ENCODE results near the gene SLC4A9.
"Not testable (repeated sequence)": the region's sequence is repeated elsewhere in the genome, so short reads cannot be mapped to it uniquely, and the experiment has no call there.

SLC4A9 gene

DNA sequence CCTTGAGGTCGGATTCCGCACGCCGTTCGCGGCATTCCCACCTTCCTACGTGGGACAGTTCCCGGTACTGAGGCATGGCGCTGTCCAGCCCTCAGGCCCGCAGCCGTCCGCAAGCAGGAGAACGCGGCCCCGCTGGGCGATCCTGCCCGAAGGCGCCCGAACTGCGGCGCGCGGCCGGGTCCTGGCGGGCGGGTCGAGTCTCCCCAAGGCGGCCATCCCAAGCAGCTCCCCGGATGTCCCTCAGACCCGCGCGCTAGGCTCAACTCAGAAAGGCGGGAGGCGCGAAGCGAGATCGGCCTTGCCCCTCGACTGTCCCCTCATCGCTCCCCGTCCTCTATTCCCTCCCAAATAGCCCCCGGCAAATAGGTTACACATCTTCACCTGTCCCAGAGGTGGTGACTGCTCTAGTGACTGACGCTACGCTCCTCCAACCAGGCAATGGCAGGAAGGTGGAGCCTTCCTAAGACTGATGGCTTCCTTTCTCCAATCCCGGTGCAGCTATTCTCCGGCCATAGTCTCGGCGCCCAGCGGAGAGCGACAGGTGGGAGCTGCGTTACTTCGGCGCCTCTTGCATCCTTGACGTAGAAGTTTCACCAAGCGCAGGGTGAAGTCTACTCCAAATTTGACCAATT, 40.9 kb downstream of the SLC4A9 start:
- peak; percentile 71 to 77 for DNase-seq (ENCODE audit: low read depth in 2 of 2)

DNA sequence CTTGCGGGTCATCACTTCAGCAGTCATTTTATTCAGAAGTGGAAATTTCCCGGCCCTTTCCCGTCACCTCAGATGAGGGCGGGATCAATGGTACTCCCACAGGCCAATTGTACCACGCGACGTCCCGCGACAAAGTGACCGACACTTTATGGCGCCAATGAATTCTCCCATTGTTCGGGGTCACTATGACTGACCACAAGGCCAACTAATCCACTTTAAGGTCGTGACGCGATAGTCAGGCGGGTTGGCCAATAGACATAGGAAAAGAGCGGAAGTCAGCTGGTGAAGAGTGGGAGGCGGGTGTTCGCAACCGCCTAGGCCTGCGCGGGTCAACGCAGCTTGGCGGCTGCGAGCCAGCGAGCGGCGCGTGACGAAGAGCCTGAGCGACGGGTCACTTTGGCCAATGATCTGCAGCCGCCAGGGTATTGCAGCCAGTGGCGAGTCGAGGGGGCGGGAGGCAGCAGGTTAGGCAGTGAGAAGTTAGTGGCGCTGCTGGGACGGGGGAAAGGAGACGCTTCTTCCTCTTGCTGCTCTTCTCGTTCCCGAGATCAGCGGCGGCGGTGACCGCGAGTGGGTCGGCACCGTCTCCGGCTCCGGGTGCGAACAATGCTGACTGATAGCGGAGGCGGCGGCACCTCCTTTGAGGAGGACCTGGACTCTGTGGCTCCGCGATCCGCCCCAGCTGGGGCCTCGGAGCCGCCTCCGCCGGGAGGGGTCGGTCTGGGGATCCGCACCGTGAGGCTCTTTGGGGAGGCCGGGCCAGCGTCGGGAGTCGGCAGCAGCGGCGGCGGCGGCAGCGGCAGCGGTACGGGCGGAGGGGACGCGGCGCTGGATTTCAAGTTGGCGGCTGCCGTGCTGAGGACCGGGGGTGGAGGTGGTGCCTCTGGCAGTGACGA, 41.6 kb downstream of the SLC4A9 start, which contains the start of gene ANKHD1:
TSS of gene ANKHD1 (plus strand) at position 472 of the 896 bp plus-strand sequence. CDS start at position 607, 135 bp downstream.
- DNase-seq (ENCODE audit: low read depth in 2 of 2) = peak; percentile 89 to 93

DNA sequence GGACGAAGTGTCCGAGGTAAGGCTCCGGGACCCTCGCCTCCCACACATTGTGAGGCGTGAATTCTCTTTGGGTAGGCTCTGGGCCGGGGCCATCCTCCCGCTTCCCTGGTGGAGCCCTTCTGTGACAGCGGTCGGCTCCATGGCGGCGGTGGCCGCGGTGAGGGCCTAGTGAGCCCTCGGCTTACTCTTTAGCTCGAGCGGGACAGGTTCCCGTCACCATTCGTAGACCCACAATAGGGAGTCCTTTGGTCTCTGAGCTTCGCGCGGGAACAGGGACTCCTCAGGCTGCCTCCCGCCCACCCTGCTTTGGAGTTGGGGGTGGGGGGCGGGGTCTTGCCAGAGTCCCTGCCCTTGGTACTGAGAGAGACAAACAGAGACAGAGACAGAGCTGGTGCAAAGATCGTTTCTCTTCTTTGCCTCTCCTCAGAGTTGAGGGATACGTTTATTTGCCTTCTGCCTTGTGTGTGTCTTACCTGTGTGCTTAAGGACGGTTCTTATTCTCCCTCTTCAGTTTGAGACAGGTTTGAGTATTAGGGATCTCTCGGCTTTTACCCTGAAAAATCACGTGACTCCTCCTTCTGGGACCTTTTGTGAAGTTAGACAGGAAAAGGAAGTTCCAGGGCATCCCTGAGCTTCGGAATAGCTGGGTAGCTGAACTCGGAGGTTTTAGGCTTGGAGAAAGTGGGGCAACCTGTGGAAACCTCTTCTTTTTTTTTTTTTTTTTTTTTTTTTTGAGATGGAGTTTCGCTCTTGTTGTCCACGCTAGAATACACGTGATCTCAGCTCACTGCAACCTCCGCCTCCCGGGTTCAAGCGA, 42.5 kb downstream of the SLC4A9 start:
- DNase-seq (ENCODE audit: low read depth in 2 of 2) = peak; percentile 13 to 27

- no peak for DNase-seq (ENCODE audit: low read depth in 2 of 2)
Observed at GRCh38 chr5:140403613-140404012, 43.6 kb downstream of the SLC4A9 start.

DNA sequence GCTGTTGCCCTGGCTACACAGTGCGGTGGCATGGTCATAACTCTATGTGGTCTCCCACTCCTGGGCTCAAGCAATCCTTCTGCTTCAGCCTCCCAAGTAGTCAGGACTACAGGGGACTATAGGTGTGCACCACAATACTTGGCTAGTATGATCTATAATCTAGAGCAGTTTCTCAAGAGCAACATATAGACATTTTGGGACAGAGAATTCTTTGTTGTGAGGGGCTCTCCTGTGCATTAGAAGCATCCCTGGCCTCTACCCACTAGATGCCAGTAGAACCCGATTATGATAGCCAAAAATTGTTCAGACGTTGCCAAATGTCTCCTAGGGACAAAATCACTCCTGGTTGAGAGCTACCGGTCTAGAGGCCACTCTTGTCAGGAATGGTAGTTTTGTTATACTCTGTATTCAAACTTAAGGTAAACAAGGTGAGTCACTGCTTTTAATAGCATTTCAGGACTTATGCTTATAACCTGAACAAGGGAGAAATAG, 48.8 kb downstream of the SLC4A9 start:
- DNase-seq (ENCODE audit: low read depth in 2 of 2) = no peak

GRCh38 chr5:140413230-140413629, 53.2 kb downstream of the SLC4A9 start:
- no peak for DNase-seq (ENCODE audit: low read depth in 2 of 2)

DNA sequence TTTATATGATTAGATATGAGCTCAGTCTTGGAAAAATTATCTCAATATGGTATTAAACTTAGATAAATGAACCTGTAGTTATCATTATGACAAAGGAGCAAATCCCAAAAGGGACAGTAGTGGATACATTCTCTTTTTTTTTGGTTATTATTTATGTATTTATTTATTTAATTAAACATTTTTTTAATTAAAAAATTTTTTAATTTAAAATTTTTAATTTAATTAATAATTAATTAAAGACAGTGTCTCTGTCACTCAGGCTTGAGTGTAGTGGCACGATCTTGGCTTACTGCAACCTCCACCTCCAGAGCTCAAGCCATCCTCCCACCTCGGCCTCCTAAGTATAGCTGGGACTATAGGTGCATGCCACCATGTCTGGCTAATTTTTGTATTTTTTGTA, 57.2 kb downstream of the SLC4A9 start:
- DNase-seq (ENCODE audit: low read depth in 2 of 2) = no peak

DNA sequence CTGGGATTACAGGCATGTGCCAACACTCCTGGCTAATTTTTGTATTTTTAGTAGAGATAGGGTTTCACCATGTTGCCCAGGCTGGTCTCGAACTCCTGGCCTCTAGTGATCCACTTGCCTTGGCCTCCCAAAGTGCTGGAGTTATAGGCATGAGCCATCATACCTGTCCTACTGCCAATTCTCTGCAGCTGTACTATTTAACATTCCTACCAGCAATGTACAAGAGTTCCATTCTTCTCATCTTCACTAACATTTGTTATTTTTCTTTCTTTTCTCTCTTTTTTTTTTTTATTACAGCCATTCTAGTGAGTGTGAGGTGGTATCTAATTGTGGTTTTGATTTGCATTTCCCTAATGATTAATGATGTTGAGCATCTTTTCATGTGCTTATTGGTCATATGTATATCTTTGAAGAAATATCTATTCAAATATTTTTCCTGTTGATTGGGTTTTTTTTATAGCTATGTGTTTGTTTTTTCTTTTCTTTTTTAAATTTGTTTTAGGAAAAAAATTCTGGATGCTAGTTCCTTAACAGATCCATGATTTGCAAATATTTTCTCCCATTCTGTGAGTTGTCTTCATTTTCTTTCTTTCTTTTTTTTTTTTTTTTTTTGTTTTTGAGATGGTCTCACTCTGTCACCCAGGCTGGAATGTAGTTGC, 59.0 kb downstream of the SLC4A9 start:
- no peak for DNase-seq (ENCODE audit: low read depth in 2 of 2)

DNA sequence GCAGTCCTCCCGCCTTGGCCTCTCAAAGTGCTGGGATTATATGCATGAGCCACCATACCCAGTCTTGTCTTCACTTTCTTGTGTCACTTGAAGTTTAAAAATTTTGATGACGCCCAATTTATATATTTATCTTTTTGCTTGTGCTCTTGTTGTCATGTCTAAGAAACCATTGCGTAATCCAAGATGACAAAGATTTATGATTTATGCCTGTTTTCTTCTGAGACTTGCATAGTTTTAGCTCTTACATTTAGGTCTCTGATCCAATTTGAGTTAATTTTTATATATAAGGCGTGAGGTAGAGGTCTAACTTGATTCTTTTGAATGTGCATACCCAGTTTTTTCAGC, 60.2 kb downstream of the SLC4A9 start:
- DNase-seq (ENCODE audit: low read depth in 2 of 2) = no peak

GRCh38 chr5:140420665-140421361, 60.8 kb downstream of the SLC4A9 start:
- DNase-seq (ENCODE audit: low read depth in 2 of 2) = no peak

DNA sequence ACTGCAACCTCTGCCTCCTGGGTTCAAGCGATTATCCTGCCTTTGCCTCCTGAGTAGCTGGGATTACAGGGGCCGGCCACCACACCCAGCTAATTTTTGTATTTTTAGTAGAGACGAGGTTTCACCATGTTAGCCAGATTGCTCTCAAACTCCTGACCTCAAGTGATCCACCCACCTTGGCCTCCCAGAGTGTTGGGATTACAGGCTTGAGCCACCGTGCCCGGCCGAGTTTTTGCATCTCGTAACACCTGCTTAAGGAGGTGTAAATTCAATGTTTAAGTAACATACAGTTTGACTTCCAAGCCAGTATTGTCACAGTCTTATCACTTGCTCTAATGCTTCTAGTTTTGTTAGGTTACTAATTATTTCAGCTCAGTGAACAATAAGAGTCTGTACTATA, 61.4 kb downstream of the SLC4A9 start:
- DNase-seq (ENCODE audit: low read depth in 2 of 2) = not testable (repeated sequence)

DNA sequence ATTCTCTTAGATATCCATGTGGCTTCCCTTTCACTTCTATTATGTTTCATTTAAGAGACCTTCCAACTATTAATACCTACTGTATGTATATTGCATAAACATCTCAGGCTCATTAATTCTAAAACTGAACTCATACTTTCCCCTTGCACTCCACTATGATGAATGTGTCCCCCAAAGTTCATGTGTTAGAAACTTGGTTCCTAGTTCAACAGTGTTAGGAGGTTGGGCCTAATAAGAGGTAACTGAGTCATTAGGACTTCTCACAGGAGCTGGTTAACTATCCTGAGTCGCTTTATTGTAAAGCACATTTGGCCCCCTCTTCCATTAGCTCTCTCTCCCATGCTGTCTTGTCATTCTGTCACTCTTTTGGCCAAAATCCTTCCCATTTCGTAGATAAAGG, 63.6 kb downstream of the SLC4A9 start:
- no peak for DNase-seq (ENCODE audit: low read depth in 2 of 2)

DNA sequence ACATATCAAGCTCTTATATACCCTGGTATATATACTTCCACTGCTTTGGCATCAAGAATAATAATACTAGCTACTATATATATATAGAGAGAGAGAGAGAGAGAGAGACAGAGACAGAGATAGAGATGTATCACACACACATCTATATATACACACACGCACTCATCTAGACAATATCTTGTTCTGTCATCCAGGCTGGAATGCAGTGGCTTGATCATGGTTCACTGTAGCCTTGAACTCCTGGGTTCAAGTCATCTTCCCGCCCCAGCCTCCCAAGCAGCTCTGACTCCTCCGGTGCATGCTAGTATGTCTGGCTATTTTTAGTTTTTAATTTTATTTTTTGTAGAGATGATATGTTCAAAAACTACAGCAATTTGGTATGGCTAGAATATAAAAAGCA, 64.1 kb downstream of the SLC4A9 start:
- no peak for DNase-seq (ENCODE audit: low read depth in 2 of 2)
